ENCODE results near the gene KRTAP10-10.

The KRTAP10-10 gene

DNA sequence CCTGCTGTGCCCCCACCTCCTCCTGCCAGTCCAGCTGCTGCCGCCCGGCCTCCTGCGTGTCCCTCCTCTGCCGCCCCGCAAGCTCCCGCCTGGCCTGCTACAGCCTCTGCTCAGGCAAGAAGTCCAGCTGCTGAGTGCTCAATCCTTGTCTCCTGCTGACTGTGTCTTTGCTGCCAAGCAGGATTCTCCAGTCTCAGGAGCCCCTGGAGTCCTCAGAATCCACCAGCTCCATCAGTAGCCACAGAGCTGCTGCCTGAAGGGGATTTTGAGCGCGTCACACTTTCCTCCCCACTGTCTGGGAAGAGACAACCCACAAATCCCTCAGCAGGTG lies 10.0 kb downstream of the KRTAP10-10 start:
- no peak overlapping the region for H3K4me3 ChIP-seq (ENCODE audit: severe bottlenecking)
- no peaks in the 10 kb centered on the region for H3K36me3 ChIP-seq (ENCODE audit: low read depth)
- no peaks in the 10 kb centered on the region for H3K27me3 ChIP-seq (ENCODE audit: insufficient read depth, poor library complexity, severe bottlenecking)
- no peaks in the 10 kb centered on the region for H3K4me1 ChIP-seq (ENCODE audit: insufficient read depth, poor library complexity, severe bottlenecking)
- no peak overlapping the region for H3K27ac ChIP-seq (ENCODE audit: poor library complexity, severe bottlenecking)
- no peaks in the 10 kb centered on the region for H3K9me3 ChIP-seq (ENCODE audit: severe bottlenecking)
- TF ChIP-seq, protein P1, sequence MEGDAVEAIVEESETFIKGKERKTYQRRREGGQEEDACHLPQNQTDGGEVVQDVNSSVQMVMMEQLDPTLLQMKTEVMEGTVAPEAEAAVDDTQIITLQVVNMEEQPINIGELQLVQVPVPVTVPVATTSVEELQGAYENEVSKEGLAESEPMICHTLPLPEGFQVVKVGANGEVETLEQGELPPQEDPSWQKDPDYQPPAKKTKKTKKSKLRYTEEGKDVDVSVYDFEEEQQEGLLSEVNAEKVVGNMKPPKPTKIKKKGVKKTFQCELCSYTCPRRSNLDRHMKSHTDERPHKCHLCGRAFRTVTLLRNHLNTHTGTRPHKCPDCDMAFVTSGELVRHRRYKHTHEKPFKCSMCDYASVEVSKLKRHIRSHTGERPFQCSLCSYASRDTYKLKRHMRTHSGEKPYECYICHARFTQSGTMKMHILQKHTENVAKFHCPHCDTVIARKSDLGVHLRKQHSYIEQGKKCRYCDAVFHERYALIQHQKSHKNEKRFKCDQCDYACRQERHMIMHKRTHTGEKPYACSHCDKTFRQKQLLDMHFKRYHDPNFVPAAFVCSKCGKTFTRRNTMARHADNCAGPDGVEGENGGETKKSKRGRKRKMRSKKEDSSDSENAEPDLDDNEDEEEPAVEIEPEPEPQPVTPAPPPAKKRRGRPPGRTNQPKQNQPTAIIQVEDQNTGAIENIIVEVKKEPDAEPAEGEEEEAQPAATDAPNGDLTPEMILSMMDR (IDR thresholded peaks at IDR 0.05; ENCODE audit: poor library complexity, severe bottlenecking), result no peak
- DNase-seq (ENCODE audit: low spot score), result no peak
- ATAC-seq (ENCODE audit: low read depth), result no peak

GRCh38 chr21:44648557-44649311 lies 11.6 kb downstream of the KRTAP10-10 start:
- Histone ChIP-seq H3K4me3 (ENCODE audit: severe bottlenecking) (no peak overlapping the region), H3K4me1 (ENCODE audit: insufficient read depth, poor library complexity, severe bottlenecking) (no peaks in the 10 kb centered on the region), H3K27me3 (ENCODE audit: insufficient read depth, poor library complexity, severe bottlenecking) (no peaks in the 10 kb centered on the region), H3K9me3 (ENCODE audit: severe bottlenecking) (no peaks in the 10 kb centered on the region), H3K27ac (ENCODE audit: poor library complexity, severe bottlenecking) (no peak overlapping the region), H3K36me3 (ENCODE audit: low read depth) (no peaks in the 10 kb centered on the region)
- DNase-seq (ENCODE audit: low spot score) (no peak), ATAC-seq (ENCODE audit: low read depth) (no peak)
- TF ChIP-seq, protein P1 (IDR thresholded peaks at IDR 0.05; ENCODE audit: poor library complexity, severe bottlenecking), result no peak

DNA sequence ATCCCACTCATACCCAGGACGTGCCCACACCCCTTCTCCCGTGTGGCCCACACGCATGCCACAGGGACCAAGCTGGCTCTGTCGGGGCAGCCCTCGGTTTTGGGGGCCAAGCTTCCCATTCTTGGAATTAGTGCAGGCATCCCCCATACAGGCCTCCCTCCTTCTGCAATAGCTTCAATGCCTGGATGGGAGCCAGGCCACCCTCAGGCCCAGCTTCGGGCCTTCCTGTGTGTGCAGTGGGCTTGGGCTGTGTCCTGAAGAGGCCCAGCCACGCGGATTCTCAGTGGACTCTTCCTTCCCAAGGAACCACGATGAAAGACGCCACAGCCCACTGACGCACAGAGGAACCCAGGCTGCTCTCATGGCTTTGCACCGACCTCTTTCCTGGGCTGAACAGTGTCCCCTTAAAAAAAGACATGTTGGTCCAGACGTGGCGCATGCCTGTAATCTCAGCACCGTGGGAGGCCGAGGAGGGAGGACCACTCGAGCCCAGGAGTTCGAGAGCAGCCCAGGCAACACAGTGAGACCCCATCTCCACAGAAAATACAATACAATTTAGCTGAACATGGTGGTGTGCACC lies 12.5 kb downstream of the KRTAP10-10 start:
- TF ChIP-seq, protein P1 (IDR thresholded peaks at IDR 0.05; ENCODE audit: poor library complexity, severe bottlenecking), result no peak
- no peaks in the 10 kb centered on the region for H3K4me1 ChIP-seq (ENCODE audit: insufficient read depth, poor library complexity, severe bottlenecking)
- no peaks in the 10 kb centered on the region for H3K9me3 ChIP-seq (ENCODE audit: severe bottlenecking)

GRCh38 chr21:44650265-44650972 lies 13.3 kb downstream of the KRTAP10-10 start:
- no peaks in the 10 kb centered on the region for H3K9me3 ChIP-seq (ENCODE audit: severe bottlenecking)
- TF ChIP-seq, protein P1 (IDR thresholded peaks at IDR 0.05; ENCODE audit: poor library complexity, severe bottlenecking), result no peak
- H3K4me3 ChIP-seq (ENCODE audit: severe bottlenecking), result no peak overlapping the region
- ATAC-seq (ENCODE audit: low read depth), result no peak
- no peaks in the 10 kb centered on the region for H3K4me1 ChIP-seq (ENCODE audit: insufficient read depth, poor library complexity, severe bottlenecking)
- H3K27ac ChIP-seq (ENCODE audit: poor library complexity, severe bottlenecking), result no peak overlapping the region
- DNase-seq (ENCODE audit: low spot score), result no peak
- peaks cover 6% of the 10 kb centered on the region for H3K27me3 ChIP-seq (ENCODE audit: insufficient read depth, poor library complexity, severe bottlenecking)
- no peaks in the 10 kb centered on the region for H3K36me3 ChIP-seq (ENCODE audit: low read depth)

More for the DNA sequence above, 12.5 kb downstream of the KRTAP10-10 start:
- Histone ChIP-seq H3K4me3 (ENCODE audit: severe bottlenecking) (no peak overlapping the region), H3K36me3 (ENCODE audit: low read depth) (no peaks in the 10 kb centered on the region), H3K27me3 (ENCODE audit: insufficient read depth, poor library complexity, severe bottlenecking) (peaks cover 6% of the 10 kb centered on the region), H3K27ac (ENCODE audit: poor library complexity, severe bottlenecking) (no peak overlapping the region)
- DNase-seq (ENCODE audit: low spot score) (no peak), ATAC-seq (ENCODE audit: low read depth) (no peak)

Measured in RWPE2 (cell line).